Caco-2 (cell line): ENCODE data around the gene KLHL29. TPM values are rescaled to one million over a fixed set of nuclear protein-coding genes. Genes with fewer than 3 reads are reported as not detected.

ENCODE experiments used
- BruUV-seq: library from RNA; stranded (reverse); fragments of 400-500 nt; replicated peaks from 2 replicates; lab custom pipeline; 2021; lab: Mats Ljungman, UMichigan
- CTCF ChIA-PET: fragments of 300-600 bp; sonication (Branson Sonifier 250); formaldehyde crosslinking; loops from one replicate; lab custom pipeline; 2022; ENCODE audit warnings: antibody characterized with exemption; lab: Charles Lee
- POLR2A ChIA-PET: fragments of 300-600 bp; sonication (Branson Sonifier 250); formaldehyde crosslinking; loops from one replicate; lab custom pipeline; 2022; ENCODE audit warnings: antibody characterized with exemption; lab: Charles Lee
- DNase-seq, 2 experiments: peaks; one replicate each; pipeline versions ENCODE4 v3.0.0 to v3.0.0-alpha.2; 2020 to 2022
- H3K27me3 ChIP-seq: replicated peaks from 2 replicates; pipeline ENCODE4 v1.6.0; 2011; ENCODE audit warnings: low read length; ENCODE audit not compliant: control insufficient read depth, insufficient read depth
- H3K36me3 ChIP-seq: 2 replicates; pipeline ENCODE4 v1.5.1; 2011; ENCODE audit warnings: low read length; ENCODE audit not compliant: control insufficient read depth, insufficient read depth
- H3K4me1 ChIP-seq: fragments of 250-450 bp; sonication (Bioruptor Pico); 2 replicates; pipeline ENCODE4 v1.5.1; 2020; ENCODE audit warnings: mild to moderate bottlenecking
- H3K4me3 ChIP-seq: 2 replicates; pipeline ENCODE4 v1.5.1; 2011; ENCODE audit warnings: low read depth, mild to moderate bottlenecking, control low read depth, low read length
- H3K9me3 ChIP-seq: fragments of 250-450 bp; sonication (Bioruptor Pico); 2 replicates; pipeline ENCODE4 v1.5.1; 2020; ENCODE audit warnings: mild to moderate bottlenecking, moderate library complexity
- H3K27ac Mint-ChIP-seq: one replicate; pipeline ENCODE4 v1.8.0; 2022; ENCODE audit warnings: mixed read lengths; ENCODE audit not compliant: unreplicated experiment
- H3K27me3 Mint-ChIP-seq: one replicate; pipeline ENCODE4 v1.8.0; 2022; ENCODE audit warnings: mixed read lengths; ENCODE audit not compliant: insufficient read depth, unreplicated experiment
- H3K36me3 Mint-ChIP-seq: one replicate; pipeline ENCODE4 v1.8.0; 2022; ENCODE audit warnings: mild to moderate bottlenecking, mixed read lengths; ENCODE audit not compliant: insufficient read depth, unreplicated experiment
- H3K4me1 Mint-ChIP-seq: one replicate; pipeline ENCODE4 v1.8.0; 2022; ENCODE audit warnings: low read depth, mixed read lengths; ENCODE audit not compliant: unreplicated experiment
- H3K4me3 Mint-ChIP-seq: one replicate; pipeline ENCODE4 v1.8.0; 2022; ENCODE audit warnings: mild to moderate bottlenecking, moderate library complexity, mixed read lengths; ENCODE audit not compliant: unreplicated experiment
- H3K9me3 Mint-ChIP-seq: one replicate; pipeline ENCODE4 v1.8.0; 2022; ENCODE audit warnings: mixed read lengths; ENCODE audit not compliant: unreplicated experiment
- intact Hi-C: fragments of 100-400 bp; cut with micrococcal nuclease; formaldehyde crosslinking; loops from one replicate; pipeline ENCODE4 v1.10.0; 2022; ENCODE audit not compliant: unreplicated experiment
- total RNA-seq: library from RNA; stranded (reverse); gene quantifications from 2 replicates; pipeline ENCODE4 v1.2.3, GENCODE V29; 2022
- TF ChIP-seq, protein P1 (sequence below), 2 experiments: fragments of 200-600 bp in 1 of 2; IDR thresholded peaks; 1 replicate in 1 of 2; 2 replicates in 1 of 2; pipeline versions ENCODE4 v1.5.1 to v1.8.0; 2011 to 2022; ENCODE audit warnings: antibody characterized with exemption in 1 of 2, control low read depth in 1 of 2, inconsistent platforms in 1 of 2, low read depth in 1 of 2, low read length in 1 of 2, mild to moderate bottlenecking in 1 of 2, moderate library complexity in 1 of 2; ENCODE audit not compliant: insufficient read depth in 1 of 2, severe bottlenecking in 1 of 2, unreplicated experiment in 1 of 2

Gene KLHL29
- total RNA-seq, 1 experiment from 2014 or later, result 0.61 TPM

DNA sequence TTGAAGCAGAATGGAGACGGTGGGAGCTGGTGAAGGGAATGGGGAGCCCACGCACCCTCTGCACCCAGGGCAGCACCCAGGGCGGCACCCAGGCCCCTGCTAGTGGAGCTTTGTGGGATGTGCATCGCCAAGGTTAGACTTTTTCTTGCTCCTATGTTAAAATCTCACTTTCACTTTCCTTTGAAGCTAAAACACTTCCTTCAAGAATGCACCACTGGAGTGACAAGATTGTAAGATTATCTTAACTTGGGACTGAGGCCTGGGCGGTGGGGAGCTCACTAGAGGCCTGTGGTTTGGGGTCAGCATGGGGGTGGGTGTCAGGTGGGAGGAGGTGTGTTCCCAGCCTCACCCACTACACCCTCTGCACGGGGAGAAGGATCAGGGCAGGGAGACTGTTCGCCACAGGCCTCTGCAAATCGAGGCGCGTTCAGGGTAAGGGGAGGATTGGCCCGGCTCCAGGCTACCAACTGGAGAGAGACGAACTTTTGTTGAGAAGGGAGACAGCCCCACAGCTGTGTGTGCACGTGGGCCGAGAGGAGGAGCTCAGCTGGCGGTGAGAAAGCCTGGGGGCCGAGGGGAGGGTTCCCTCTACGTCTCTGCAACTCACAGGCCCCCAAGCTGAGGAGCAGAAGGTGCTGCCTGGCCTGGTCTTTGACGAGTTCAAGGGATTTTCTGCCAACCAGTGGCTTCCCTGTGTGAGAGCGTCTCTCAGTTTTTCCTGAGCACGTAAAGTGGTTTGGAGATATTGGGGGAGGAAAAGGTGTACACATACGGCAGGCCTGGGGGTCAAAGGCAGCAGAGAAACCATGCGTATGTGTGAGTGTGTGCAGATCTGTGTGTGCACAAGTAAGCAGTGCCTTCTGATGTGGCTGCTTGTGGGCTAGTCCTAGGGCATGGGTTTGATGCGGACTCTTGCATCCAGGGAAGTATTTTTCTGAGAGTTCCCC, 147.7 kb downstream of the KLHL29 start:
- no peak overlapping the region for H3K4me3 ChIP-seq
- H3K27me3 ChIP-seq, result no peaks in the 10 kb centered on the region
- Mint-ChIP-seq H3K36me3 (no peaks in the 10 kb centered on the region), H3K4me1 (peaks cover 6% of the 10 kb centered on the region), H3K9me3 (no peaks in the 10 kb centered on the region), H3K4me3 (no peak overlapping the region), H3K27ac (no peak overlapping the region), H3K27me3 (peaks cover 3% of the 10 kb centered on the region)
- TF ChIP-seq, protein P1, sequence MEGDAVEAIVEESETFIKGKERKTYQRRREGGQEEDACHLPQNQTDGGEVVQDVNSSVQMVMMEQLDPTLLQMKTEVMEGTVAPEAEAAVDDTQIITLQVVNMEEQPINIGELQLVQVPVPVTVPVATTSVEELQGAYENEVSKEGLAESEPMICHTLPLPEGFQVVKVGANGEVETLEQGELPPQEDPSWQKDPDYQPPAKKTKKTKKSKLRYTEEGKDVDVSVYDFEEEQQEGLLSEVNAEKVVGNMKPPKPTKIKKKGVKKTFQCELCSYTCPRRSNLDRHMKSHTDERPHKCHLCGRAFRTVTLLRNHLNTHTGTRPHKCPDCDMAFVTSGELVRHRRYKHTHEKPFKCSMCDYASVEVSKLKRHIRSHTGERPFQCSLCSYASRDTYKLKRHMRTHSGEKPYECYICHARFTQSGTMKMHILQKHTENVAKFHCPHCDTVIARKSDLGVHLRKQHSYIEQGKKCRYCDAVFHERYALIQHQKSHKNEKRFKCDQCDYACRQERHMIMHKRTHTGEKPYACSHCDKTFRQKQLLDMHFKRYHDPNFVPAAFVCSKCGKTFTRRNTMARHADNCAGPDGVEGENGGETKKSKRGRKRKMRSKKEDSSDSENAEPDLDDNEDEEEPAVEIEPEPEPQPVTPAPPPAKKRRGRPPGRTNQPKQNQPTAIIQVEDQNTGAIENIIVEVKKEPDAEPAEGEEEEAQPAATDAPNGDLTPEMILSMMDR (IDR thresholded peaks at IDR 0.05; ENCODE audit: insufficient read depth in 1 of 2, low read depth in 1 of 2, low read length in 1 of 2, severe bottlenecking in 1 of 2, unreplicated experiment in 1 of 2), result no peak
- no peaks in the 10 kb centered on the region for H3K9me3 ChIP-seq
- CTCF ChIA-PET, result interaction anchor here (0.6 kb wide), 1 partner anchor 395 kb away, joined by 7 read pairs; no protein-coding TSS in a partner anchor
- intact Hi-C loops, result no loop called here
- no peaks in the 10 kb centered on the region for H3K36me3 ChIP-seq
- POLR2A ChIA-PET, result no interaction called here
- DNase-seq, result no peak
- BruUV-seq, result no TSS peak
- peaks cover 7% of the 10 kb centered on the region for H3K4me1 ChIP-seq

DNA sequence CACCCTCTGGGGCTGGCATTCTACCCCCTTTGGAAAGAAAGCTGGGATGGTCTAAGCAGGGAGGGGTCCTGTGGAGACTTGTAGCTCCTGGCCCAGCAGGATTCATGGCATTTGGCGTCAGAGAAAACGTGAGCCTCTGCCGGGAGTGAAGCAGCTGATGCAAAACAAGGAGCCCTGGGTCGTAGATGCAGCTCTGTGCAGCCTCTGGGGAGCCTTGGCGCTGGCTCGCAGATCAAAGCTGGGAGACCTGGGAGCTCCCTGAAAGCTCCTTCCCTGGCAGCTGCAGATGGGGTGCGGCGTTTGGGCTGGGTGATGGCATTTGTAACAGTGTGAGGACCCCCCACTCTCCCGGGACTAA, 148.3 kb downstream of the KLHL29 start:
- no TSS peak for BruUV-seq
- Histone ChIP-seq H3K36me3 (no peaks in the 10 kb centered on the region), H3K4me3 (no peak overlapping the region), H3K27me3 (no peaks in the 10 kb centered on the region), H3K9me3 (no peaks in the 10 kb centered on the region), H3K4me1 (peaks cover 7% of the 10 kb centered on the region)
- H3K27ac Mint-ChIP-seq, result no peak overlapping the region
- TF ChIP-seq, protein P1 (IDR thresholded peaks at IDR 0.05; ENCODE audit: insufficient read depth in 1 of 2, low read depth in 1 of 2, low read length in 1 of 2, severe bottlenecking in 1 of 2, unreplicated experiment in 1 of 2), result no peak
- CTCF ChIA-PET, result interaction anchor here (0.6 kb wide), 1 partner anchor 394 kb away, joined by 7 read pairs; no protein-coding TSS in a partner anchor
- H3K4me1 Mint-ChIP-seq, result peaks cover 6% of the 10 kb centered on the region
- intact Hi-C loops, result no loop called here
- no peaks in the 10 kb centered on the region for H3K36me3 Mint-ChIP-seq
- no peaks in the 10 kb centered on the region for H3K9me3 Mint-ChIP-seq
- POLR2A ChIA-PET, result no interaction called here
- no peak for DNase-seq
- H3K27me3 Mint-ChIP-seq, result peaks cover 3% of the 10 kb centered on the region
- no peak overlapping the region for H3K4me3 Mint-ChIP-seq

DNA sequence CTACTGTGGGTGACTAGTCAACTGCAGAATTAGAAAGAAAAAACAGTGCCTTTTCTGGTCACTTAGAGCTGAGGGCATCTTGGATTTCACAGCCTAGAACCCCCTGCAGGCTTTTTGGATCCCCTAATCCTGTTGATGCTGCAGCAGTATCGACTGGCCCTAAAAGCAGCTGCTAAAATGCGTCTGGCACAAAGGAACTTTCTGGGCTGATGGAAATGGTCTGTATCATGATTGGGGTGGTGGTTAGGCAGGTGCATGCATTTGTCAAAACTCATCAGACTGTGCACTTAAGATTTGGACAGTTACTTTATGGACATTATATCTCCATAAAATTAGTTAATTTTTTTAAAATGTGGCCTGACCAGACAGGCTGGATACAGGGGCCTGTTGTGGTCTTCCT, 149.8 kb downstream of the KLHL29 start:
- Mint-ChIP-seq H3K36me3 (no peaks in the 10 kb centered on the region), H3K9me3 (no peaks in the 10 kb centered on the region), H3K27me3 (peaks cover 8% of the 10 kb centered on the region), H3K4me1 (peaks cover 6% of the 10 kb centered on the region), H3K4me3 (no peak overlapping the region), H3K27ac (no peak overlapping the region)
- Histone ChIP-seq H3K4me1 (peaks cover 7% of the 10 kb centered on the region), H3K9me3 (no peaks in the 10 kb centered on the region), H3K36me3 (no peaks in the 10 kb centered on the region), H3K4me3 (no peak overlapping the region), H3K27me3 (no peaks in the 10 kb centered on the region)
- CTCF ChIA-PET, result no interaction called here
- DNase-seq, result no peak
- POLR2A ChIA-PET, result no interaction called here
- intact Hi-C loops, result no loop called here
- TF ChIP-seq, protein P1 (IDR thresholded peaks at IDR 0.05; ENCODE audit: insufficient read depth in 1 of 2, low read depth in 1 of 2, low read length in 1 of 2, severe bottlenecking in 1 of 2, unreplicated experiment in 1 of 2), result no peak
- BruUV-seq, result no TSS peak
